A673 (cell line): Measurements from ENCODE around the gene GAGE12J. TPM values are rescaled to one million over a fixed set of nuclear protein-coding genes. Genes with fewer than 3 reads are reported as not detected.

Experiments used
- BruUV-seq: library from RNA; stranded (reverse); fragments of 400-500 nt; replicated peaks from 2 replicates; lab custom pipeline; 2021; lab: Mats Ljungman, UMichigan
- CTCF ChIA-PET: fragments of 300-600 bp; sonication (Branson Sonifier 250); formaldehyde crosslinking; loops from one replicate; lab custom pipeline; 2022; ENCODE audit warnings: antibody characterized with exemption; lab: Charles Lee
- POLR2A ChIA-PET: fragments of 300-600 bp; sonication (Branson Sonifier 250); formaldehyde crosslinking; loops from one replicate; lab custom pipeline; 2022; ENCODE audit warnings: antibody characterized with exemption; ENCODE audit not compliant: low non-redundant PET; lab: Charles Lee
- DNase-seq: peaks from one replicate; pipeline ENCODE4 v3.0.0-alpha.2; 2015; ENCODE audit warnings: low spot score
- H3K27ac ChIP-seq: fragments of 200-600 bp; sonication (generic); 2 replicates; pipeline ENCODE4 v1.5.1; 2016; ENCODE audit warnings: mixed run types, low read depth, mild to moderate bottlenecking, mixed read lengths, antibody characterized with exemption, low read length; ENCODE audit not compliant: poor library complexity, severe bottlenecking
- H3K27me3 ChIP-seq: fragments of 200-600 bp; sonication (generic); replicated peaks from 2 replicates; pipeline ENCODE4 v1.6.1; 2017; ENCODE audit warnings: mixed run types, low read depth, mild to moderate bottlenecking, mixed read lengths, antibody characterized with exemption, low read length; ENCODE audit not compliant: insufficient read depth, poor library complexity
- H3K36me3 ChIP-seq: fragments of 200-600 bp; sonication (generic); 2 replicates; pipeline ENCODE4 v1.6.1; 2016; ENCODE audit warnings: mixed run types, mild to moderate bottlenecking, mixed read lengths, antibody characterized with exemption, low read length; ENCODE audit not compliant: insufficient read depth, poor library complexity, severe bottlenecking
- H3K4me1 ChIP-seq: fragments of 200-600 bp; sonication (generic); 2 replicates; pipeline ENCODE4 v1.6.1; 2017; ENCODE audit warnings: mixed run types, mild to moderate bottlenecking, mixed read lengths, antibody characterized with exemption, low read length; ENCODE audit not compliant: insufficient read depth, poor library complexity, severe bottlenecking
- H3K4me3 ChIP-seq: fragments of 200-600 bp; sonication (generic); 2 replicates; pipeline ENCODE4 v1.5.1; 2016; ENCODE audit warnings: low read depth, mixed run types, mild to moderate bottlenecking, mixed read lengths, low read length; ENCODE audit not compliant: poor library complexity, severe bottlenecking
- H3K9me3 ChIP-seq: fragments of 200-600 bp; sonication (generic); 2 replicates; pipeline ENCODE4 v1.6.1; 2016; ENCODE audit warnings: mixed run types, low read depth, mild to moderate bottlenecking, mixed read lengths, antibody characterized with exemption, low read length; ENCODE audit not compliant: poor library complexity, severe bottlenecking
- EZH2 ChIP-seq: fragments of 200-600 bp; sonication (generic); IDR thresholded peaks from 2 replicates; pipeline ENCODE4 v1.6.1; 2017; ENCODE audit warnings: borderline replicate concordance, low read depth, mild to moderate bottlenecking, mixed read lengths, antibody characterized with exemption, low read length; ENCODE audit not compliant: poor library complexity, severe bottlenecking
- intact Hi-C: fragments of 100-400 bp; cut with micrococcal nuclease; formaldehyde crosslinking; loops from one replicate; pipeline ENCODE4 v1.10.0; 2022; ENCODE audit not compliant: unreplicated experiment
- total RNA-seq: library from RNA; stranded (reverse); gene quantifications from 2 replicates; pipeline ENCODE4 v1.2.3, GENCODE V29; 2021
- TF ChIP-seq, protein P1 (sequence below): fragments of 300-800, 200-600 bp; sonication (generic); conservative IDR thresholded peaks from 2 replicates; pipeline ENCODE4 v1.5.1; 2017; ENCODE audit warnings: low read depth, mild to moderate bottlenecking, antibody characterized with exemption, low read length, moderate library complexity, mixed read lengths

The GAGE12J gene
- total RNA-seq, 1 experiment from 2014 or later: not detected

DNA sequence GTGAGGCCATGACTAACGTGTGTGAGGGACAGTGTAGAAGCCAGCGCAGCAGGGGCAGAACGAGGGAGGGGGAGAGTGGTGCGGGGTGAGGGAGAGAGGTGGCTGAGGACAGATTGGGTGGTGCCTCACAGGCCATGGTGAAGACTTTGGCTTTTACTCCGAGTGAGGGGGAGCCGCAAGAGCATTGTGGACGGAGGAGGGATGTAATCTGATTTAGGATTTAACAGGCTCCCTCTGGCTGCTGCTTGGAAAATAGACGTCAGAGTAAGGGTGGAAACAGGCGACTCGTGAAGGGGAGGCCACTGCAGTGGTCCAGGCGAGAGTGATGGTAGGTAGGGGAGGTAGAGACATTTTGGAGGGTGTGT is 39.2 kb upstream of the GAGE12J start:
- H3K36me3 ChIP-seq: no peaks in the 10 kb centered on the region
- H3K27ac ChIP-seq: no peak overlapping the region
- CTCF ChIA-PET: interaction anchor here (0.7 to 1.0 kb wide), 2 partner anchors 13 to 127 kb away, joined by 3 read pairs; no protein-coding TSS in a partner anchor
- H3K9me3 ChIP-seq: no peaks in the 10 kb centered on the region
- H3K4me1 ChIP-seq: no peaks in the 10 kb centered on the region
- no peaks in the 10 kb centered on the region for H3K27me3 ChIP-seq
- intact Hi-C loops: no loop called here
- POLR2A ChIA-PET: no interaction called here
- no peak for TF ChIP-seq EZH2
- TF ChIP-seq, protein P1, sequence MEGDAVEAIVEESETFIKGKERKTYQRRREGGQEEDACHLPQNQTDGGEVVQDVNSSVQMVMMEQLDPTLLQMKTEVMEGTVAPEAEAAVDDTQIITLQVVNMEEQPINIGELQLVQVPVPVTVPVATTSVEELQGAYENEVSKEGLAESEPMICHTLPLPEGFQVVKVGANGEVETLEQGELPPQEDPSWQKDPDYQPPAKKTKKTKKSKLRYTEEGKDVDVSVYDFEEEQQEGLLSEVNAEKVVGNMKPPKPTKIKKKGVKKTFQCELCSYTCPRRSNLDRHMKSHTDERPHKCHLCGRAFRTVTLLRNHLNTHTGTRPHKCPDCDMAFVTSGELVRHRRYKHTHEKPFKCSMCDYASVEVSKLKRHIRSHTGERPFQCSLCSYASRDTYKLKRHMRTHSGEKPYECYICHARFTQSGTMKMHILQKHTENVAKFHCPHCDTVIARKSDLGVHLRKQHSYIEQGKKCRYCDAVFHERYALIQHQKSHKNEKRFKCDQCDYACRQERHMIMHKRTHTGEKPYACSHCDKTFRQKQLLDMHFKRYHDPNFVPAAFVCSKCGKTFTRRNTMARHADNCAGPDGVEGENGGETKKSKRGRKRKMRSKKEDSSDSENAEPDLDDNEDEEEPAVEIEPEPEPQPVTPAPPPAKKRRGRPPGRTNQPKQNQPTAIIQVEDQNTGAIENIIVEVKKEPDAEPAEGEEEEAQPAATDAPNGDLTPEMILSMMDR: peak; percentile 49
- peak; percentile 35 for DNase-seq
- no peak overlapping the region for H3K4me3 ChIP-seq
- no TSS peak for BruUV-seq

DNA sequence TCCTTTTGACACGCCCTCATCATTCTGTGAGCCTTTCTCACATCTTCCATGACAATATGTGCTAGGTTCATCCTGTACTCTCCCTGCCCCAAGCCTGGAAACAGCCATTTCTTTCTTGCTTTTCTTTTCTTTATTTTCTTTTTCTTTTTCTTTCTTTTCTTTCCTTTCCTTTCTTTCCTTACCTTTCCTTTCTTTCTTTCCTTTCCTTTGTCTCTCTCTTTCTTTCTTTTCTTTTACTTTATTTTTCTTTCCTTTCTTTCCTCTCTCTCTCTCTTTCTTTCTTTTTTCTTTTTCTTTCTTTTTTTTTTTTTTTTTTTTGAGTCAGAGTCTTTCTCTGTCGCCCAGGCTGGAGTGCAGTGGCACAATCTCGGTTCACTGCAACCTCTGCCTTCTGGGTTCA is 37.6 kb upstream of the GAGE12J start:
- no peak overlapping the region for H3K4me3 ChIP-seq
- no peaks in the 10 kb centered on the region for H3K27me3 ChIP-seq
- TF ChIP-seq EZH2: no peak
- TF ChIP-seq, protein P1: no peak
- no peaks in the 10 kb centered on the region for H3K4me1 ChIP-seq
- no peaks in the 10 kb centered on the region for H3K36me3 ChIP-seq
- H3K9me3 ChIP-seq: no peaks in the 10 kb centered on the region
- intact Hi-C loops: no loop called here
- ChIA-PET CTCF (no interaction called here), POLR2A (no interaction called here)
- no peak overlapping the region for H3K27ac ChIP-seq
- BruUV-seq: no TSS peak
- DNase-seq: no peak

DNA sequence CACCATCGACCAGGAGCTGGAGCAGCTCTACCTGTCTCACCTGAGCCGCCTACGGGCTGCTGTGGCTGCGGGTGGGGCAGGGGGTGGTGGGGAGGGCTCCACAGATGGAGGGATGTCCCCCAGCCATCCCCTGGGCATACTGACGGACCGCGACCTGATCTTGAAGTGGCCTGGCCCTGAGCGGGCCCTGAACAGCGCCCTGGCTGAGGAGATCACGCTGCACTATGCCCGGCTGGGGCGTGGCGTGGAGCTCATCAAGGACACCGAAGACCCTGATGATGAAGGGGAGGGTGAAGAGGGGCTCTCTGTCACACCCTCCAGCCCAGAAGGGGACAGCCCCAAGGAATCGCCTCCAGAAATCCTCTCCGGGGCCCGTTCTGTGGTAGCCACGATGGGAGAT is 35.7 kb upstream of the GAGE12J start:
- intact Hi-C loops: no loop called here
- no peaks in the 10 kb centered on the region for H3K4me1 ChIP-seq
- no peak overlapping the region for H3K4me3 ChIP-seq
- no peak for DNase-seq
- no TSS peak for BruUV-seq
- TF ChIP-seq, protein P1: no peak
- no peak for TF ChIP-seq EZH2
- no peak overlapping the region for H3K27ac ChIP-seq
- POLR2A ChIA-PET: no interaction called here
- no peaks in the 10 kb centered on the region for H3K36me3 ChIP-seq
- H3K27me3 ChIP-seq: no peaks in the 10 kb centered on the region
- CTCF ChIA-PET: interaction anchor here (0.6 kb wide), 1 partner anchor 8 kb away, joined by 8 read pairs; no protein-coding TSS in a partner anchor
- no peaks in the 10 kb centered on the region for H3K9me3 ChIP-seq
